Ascending aorta (tissue), 2 donors: Measurements from ENCODE around the gene DNAJC7. TPM values are rescaled to one million over a fixed set of nuclear protein-coding genes. Genes with fewer than 3 reads are reported as not detected.

ENCODE experiments used
- DNase-seq, 2 donors: peaks; one replicate each; pipeline ENCODE4 v3.0.0-alpha.2; 2019; ENCODE audit warnings: low spot score in 2 of 2
- H3K27ac ChIP-seq, 2 donors: fragments of 200-600 bp; sonication (generic); one replicate each; pipeline ENCODE4 v1.5.1; 2016 to 2017; ENCODE audit warnings: mild to moderate bottlenecking in 1 of 2
- H3K27me3 ChIP-seq: fragments of 200-600 bp; sonication (generic); one replicate; pipeline ENCODE4 v1.5.1; 2017
- H3K36me3 ChIP-seq, 2 donors: fragments of 200-600 bp; sonication (generic); one replicate each; pipeline ENCODE4 v1.5.1; 2016
- H3K4me1 ChIP-seq, 2 donors: fragments of 200-600 bp; sonication (generic); one replicate each; pipeline ENCODE4 v1.5.1; 2016 to 2017; ENCODE audit warnings: mild to moderate bottlenecking in 1 of 2
- H3K4me3 ChIP-seq, 2 donors: fragments of 200-600 bp; sonication (generic); one replicate each; pipeline ENCODE4 v1.5.1; 2016 to 2017; ENCODE audit warnings: mild to moderate bottlenecking in 1 of 2
- H3K9me3 ChIP-seq, 2 donors: fragments of 200-600 bp; sonication (generic); one replicate each; pipeline ENCODE4 v1.5.1; 2016
- intact Hi-C: fragments of 100-400 bp; cut with DNase I; formaldehyde crosslinking; loops from one replicate; pipeline ENCODE4 v1.15.1; 2023
- total RNA-seq: library from RNA; depleted of rRNA; stranded (reverse); fragments of >200 nt; gene quantifications from one replicate; pipeline ENCODE4 v1.1.0, GENCODE V29; 2016
- TF ChIP-seq, protein P1 (sequence below), 3 experiments: fragments of 200-600 bp in 2 of 3; fragments of 450-650 bp in 1 of 3; sonication (generic) in 2 of 3; IDR thresholded peaks; one replicate each; pipeline ENCODE4 v1.5.1; 2016 to 2019; ENCODE audit warnings: antibody characterized with exemption in 3 of 3, mild to moderate bottlenecking in 1 of 3, moderate library complexity in 1 of 3

DNAJC7 gene
- total RNA-seq, 1 donor from 2014 or later: 79.7 TPM

DNA sequence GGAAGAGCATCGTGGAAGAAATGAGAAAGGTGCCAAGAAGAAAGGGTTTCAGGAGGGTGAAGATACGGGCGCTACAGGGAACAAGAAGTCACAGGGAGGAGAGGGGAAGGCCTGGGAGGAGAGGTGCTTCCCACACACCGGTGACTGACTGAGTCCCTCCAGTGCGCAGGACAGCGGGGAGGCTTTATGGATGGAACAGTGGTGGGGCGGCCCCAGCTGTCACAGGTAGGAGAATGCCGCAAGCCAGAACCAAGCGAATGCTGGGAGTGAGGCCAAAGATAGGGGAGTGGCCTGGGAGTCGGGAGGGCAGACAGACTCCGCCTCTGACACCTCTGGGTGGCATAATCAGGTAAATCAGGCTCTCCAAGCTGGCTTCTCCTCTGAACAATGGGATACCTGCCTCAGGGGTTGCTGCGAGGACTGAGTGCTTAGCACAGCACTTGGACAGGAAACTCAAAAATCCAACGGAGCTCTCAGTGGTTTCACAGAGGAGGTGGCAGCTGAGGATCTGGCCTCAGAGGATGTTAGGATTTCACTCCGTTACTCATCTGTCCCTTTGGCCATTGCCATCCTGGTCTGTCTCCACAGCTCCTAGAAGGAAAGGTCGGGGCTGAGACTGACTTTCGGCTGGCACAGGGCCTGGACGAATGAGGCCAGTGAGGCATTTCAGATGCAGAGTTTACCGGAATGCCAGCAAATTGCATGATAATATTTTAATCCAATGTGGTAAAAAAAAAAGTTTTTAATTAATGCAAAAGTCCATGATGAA lies 51.4 kb downstream of the DNAJC7 start:
- H3K27me3 ChIP-seq: no peaks in the 10 kb centered on the region
- peaks cover 0 to 12% of the 10 kb centered on the region in 2 donors for H3K4me1 ChIP-seq
- H3K9me3 ChIP-seq: no peaks in the 10 kb centered on the region
- H3K4me3 ChIP-seq: peak overlapping the region; percentile 77 to 81
- peak overlapping the region; percentile 67 to 78 for H3K27ac ChIP-seq
- TF ChIP-seq, protein P1, sequence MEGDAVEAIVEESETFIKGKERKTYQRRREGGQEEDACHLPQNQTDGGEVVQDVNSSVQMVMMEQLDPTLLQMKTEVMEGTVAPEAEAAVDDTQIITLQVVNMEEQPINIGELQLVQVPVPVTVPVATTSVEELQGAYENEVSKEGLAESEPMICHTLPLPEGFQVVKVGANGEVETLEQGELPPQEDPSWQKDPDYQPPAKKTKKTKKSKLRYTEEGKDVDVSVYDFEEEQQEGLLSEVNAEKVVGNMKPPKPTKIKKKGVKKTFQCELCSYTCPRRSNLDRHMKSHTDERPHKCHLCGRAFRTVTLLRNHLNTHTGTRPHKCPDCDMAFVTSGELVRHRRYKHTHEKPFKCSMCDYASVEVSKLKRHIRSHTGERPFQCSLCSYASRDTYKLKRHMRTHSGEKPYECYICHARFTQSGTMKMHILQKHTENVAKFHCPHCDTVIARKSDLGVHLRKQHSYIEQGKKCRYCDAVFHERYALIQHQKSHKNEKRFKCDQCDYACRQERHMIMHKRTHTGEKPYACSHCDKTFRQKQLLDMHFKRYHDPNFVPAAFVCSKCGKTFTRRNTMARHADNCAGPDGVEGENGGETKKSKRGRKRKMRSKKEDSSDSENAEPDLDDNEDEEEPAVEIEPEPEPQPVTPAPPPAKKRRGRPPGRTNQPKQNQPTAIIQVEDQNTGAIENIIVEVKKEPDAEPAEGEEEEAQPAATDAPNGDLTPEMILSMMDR (IDR thresholded peaks at IDR 0.05): no peak
- H3K36me3 ChIP-seq: peaks cover 0 to 11% of the 10 kb centered on the region in 2 donors
- intact Hi-C loops: loop anchor here (1.0 to 2.0 kb wide), 5 partner anchors 35 to 189 kb away; partner anchors contain the start of genes ACLY, KLHL11, NKIRAS2 and ODAD4
- peak in 1 of 2 donors; percentile 75 for DNase-seq

DNA sequence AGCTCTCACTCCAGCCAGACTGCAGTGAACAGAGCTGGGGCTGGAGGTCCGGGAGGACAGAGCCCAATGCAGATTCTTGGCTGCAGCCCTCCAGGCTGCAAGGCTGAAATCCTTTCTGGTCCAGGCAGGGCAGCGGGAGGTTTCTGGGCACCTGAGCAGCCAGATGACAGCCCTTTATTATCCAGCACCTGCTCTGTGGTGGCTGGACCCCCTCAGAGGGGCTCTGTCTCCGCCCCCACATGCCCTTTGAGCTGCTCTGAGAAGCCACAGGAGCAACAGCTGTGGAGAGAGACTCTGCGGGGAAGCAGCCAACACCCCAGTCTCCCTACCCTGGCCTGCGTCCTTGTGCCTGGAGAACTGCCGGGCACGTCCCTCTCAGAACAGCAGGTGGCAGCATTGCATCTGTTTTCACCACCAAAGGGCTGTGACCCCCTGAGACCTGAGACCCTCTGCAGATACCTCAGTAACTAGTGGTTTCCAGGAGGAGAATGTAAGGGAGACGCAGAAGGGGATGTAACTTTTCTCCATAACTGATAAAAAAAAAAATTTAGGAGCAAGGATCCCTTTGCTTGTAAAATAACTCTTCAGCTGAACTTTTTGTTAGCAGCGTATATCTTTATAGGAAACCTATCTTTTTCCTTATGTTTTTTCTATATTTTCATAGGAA lies 54.3 kb downstream of the DNAJC7 start:
- Histone ChIP-seq H3K27ac (no peak overlapping the region), H3K9me3 (no peaks in the 10 kb centered on the region), H3K4me3 (no peak overlapping the region), H3K4me1 (peaks cover 0 to 12% of the 10 kb centered on the region in 2 donors), H3K36me3 (no peaks in the 10 kb centered on the region), H3K27me3 (no peaks in the 10 kb centered on the region)
- intact Hi-C loops: loop anchor here (1.0 kb wide), 1 partner anchor 153 kb away; no protein-coding TSS in a partner anchor
- peak in 1 of 2 donors; percentile 84 for DNase-seq
- TF ChIP-seq, protein P1 (IDR thresholded peaks at IDR 0.05): peak; percentile 79 to 86 (median 81)

DNA sequence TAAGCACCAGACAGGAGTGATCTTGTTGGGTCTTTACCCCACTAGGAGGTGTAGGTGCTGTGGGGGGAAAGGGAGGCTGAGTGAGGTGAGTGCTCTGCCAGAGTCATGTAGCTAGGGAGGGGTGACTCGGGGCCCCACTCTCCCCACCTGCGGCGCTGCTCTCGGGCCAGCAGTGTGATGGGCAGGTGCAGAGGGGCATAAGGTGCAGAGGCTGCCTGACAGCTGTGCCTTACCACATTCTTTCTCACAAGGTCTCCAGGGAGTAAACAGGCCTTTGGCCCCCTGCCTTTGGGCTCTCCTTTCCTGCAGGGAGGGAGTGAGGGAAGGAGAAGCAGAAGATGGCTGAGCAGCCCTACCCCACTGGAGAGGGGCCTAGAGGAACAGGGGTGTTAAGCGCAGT lies 55.1 kb downstream of the DNAJC7 start:
- TF ChIP-seq, protein P1 (IDR thresholded peaks at IDR 0.05): no peak
- no peaks in the 10 kb centered on the region for H3K27me3 ChIP-seq
- peaks cover 0 to 8% of the 10 kb centered on the region in 2 donors for H3K4me1 ChIP-seq
- H3K9me3 ChIP-seq: no peaks in the 10 kb centered on the region
- H3K27ac ChIP-seq: no peak overlapping the region
- DNase-seq: no peak
- H3K36me3 ChIP-seq: no peaks in the 10 kb centered on the region
- no peak overlapping the region for H3K4me3 ChIP-seq
- intact Hi-C loops: no loop called here

DNA sequence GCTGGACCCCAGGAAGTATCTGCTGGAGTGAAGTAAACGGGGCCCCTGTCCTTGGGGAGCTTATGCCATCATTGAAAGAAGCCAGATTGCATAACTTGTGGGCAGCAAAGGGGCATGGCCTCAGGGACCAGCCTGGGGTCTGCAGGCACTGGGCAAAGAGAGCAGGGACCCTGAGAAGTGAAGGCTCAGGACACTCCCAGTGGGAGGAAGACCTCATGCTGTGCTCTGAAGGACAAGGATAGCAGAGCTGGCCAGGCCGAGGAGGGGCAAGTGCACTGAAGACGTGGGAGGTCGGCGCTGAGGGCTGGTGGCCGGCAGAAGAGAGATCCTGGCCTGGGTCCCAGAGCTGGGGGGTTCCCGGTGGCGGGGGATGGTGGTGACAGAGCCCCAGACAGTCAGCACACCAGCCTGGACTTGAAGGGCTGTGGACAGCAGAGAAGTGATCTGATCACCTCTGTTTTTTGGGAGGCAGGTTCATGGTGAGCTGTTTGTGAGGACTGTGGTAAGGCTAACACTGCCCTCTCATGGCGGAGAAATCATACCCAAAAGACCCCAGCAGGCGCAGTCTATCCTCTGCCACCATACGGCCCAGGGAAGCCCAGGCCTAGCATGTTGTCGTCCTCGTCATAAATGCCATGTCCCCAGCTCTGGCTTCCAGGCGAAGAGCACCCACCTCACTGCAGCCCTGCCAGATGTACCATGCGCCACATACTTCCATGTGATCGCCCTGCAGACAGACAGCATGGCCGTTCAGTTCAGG lies 57.7 kb downstream of the DNAJC7 start:
- DNase-seq: no peak
- H3K4me1 ChIP-seq: no peaks in the 10 kb centered on the region
- H3K27me3 ChIP-seq: no peaks in the 10 kb centered on the region
- H3K36me3 ChIP-seq: no peaks in the 10 kb centered on the region
- H3K27ac ChIP-seq: no peak overlapping the region
- TF ChIP-seq, protein P1 (IDR thresholded peaks at IDR 0.05): no peak
- H3K9me3 ChIP-seq: no peaks in the 10 kb centered on the region
- H3K4me3 ChIP-seq: no peak overlapping the region
- intact Hi-C loops: no loop called here

DNA sequence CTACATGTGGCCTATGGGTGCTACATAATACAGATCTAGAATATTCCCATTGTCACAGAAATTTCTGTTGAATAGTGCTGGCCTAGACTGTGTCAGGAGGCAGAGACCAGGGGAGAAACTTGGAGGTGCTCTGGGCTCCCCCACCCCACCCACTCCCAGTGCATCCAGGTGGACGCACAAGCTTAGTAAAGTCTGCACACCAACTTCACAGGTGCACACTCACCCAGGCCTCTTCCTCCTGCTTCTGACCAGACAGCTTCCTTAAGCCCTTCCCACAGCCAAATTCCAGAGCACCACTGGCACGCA lies 58.3 kb downstream of the DNAJC7 start:
- no peaks in the 10 kb centered on the region for H3K27me3 ChIP-seq
- intact Hi-C loops: no loop called here
- H3K4me1 ChIP-seq: no peaks in the 10 kb centered on the region
- H3K36me3 ChIP-seq: no peaks in the 10 kb centered on the region
- H3K9me3 ChIP-seq: no peaks in the 10 kb centered on the region
- H3K4me3 ChIP-seq: no peak overlapping the region
- TF ChIP-seq, protein P1 (IDR thresholded peaks at IDR 0.05): no peak
- H3K27ac ChIP-seq: no peak overlapping the region
- DNase-seq: no peak
